Natural killer cell (primary cell): ENCODE results near the gene EPG5. TPM values are rescaled to one million over a fixed set of nuclear protein-coding genes. Genes with fewer than 3 reads are reported as not detected.
"Not testable (repeated sequence)": the region's sequence is repeated elsewhere in the genome, so short reads cannot be mapped to it uniquely, and the experiment has no call there.

Source experiments
- ATAC-seq, 3 donors: fragments of 150-1000 bp in 2 of 3; fragments of 200-7000 bp in 1 of 3; cut with Tn5 transposase; 1 replicate in 1 of 3; 2 replicates in 2 of 3; pipeline ENCODE4 v1.10.0; 2021; ENCODE audit warnings: mild to moderate bottlenecking in 2 of 3, moderate library complexity in 2 of 3
- DNase-seq, 2 donors: peaks; one replicate each; pipeline versions ENCODE4 v3.0.0 to v3.0.0-alpha.2; 2013 to 2021; ENCODE audit warnings: mixed read lengths in 1 of 2
- H3K27ac ChIP-seq: one replicate; pipeline ENCODE4 v1.5.1; 2013; ENCODE audit warnings: mild to moderate bottlenecking, low read length
- H3K27me3 ChIP-seq: one replicate; pipeline ENCODE4 v1.6.1; 2013; ENCODE audit warnings: low read length; ENCODE audit not compliant: control insufficient read depth, insufficient read depth
- H3K36me3 ChIP-seq: one replicate; pipeline ENCODE4 v1.6.1; 2013; ENCODE audit warnings: low read length; ENCODE audit not compliant: control insufficient read depth, insufficient read depth
- H3K4me1 ChIP-seq: one replicate; pipeline ENCODE4 v1.6.1; 2013; ENCODE audit warnings: low read length; ENCODE audit not compliant: control insufficient read depth, insufficient read depth
- H3K4me3 ChIP-seq: one replicate; pipeline ENCODE4 v1.5.1; 2013; ENCODE audit warnings: low read length
- H3K9me3 ChIP-seq: one replicate; pipeline ENCODE4 v1.6.1; 2013; ENCODE audit warnings: low read length; ENCODE audit not compliant: control insufficient read depth, insufficient read depth
- H3K27ac Mint-ChIP-seq, 2 donors: one replicate each; pipeline ENCODE4 v1.8.0; 2022; ENCODE audit warnings: mild to moderate bottlenecking in 2 of 2, mixed read lengths in 2 of 2, moderate library complexity in 1 of 2
- H3K27me3 Mint-ChIP-seq, 2 donors: one replicate each; pipeline ENCODE4 v1.8.0; 2022; ENCODE audit warnings: low read depth in 2 of 2, mixed read lengths in 2 of 2
- H3K36me3 Mint-ChIP-seq: one replicate; pipeline ENCODE4 v1.8.0; 2022; ENCODE audit warnings: mixed read lengths
- H3K4me1 Mint-ChIP-seq, 2 donors: one replicate each; pipeline ENCODE4 v1.8.0; 2022; ENCODE audit warnings: mixed read lengths in 2 of 2
- H3K4me3 Mint-ChIP-seq: one replicate; pipeline ENCODE4 v1.8.0; 2022; ENCODE audit warnings: mild to moderate bottlenecking, moderate library complexity, mixed read lengths
- H3K9me3 Mint-ChIP-seq, 2 donors: one replicate each; pipeline ENCODE4 v1.8.0; 2022; ENCODE audit warnings: mixed read lengths in 2 of 2
- WGBS: methylation state at CpG from one replicate; pipeline ENCODE4 v1.1.7; 2013; ENCODE audit warnings: missing lambda C conversion rate; ENCODE audit not compliant: insufficient coverage; 5-methylcytosine and 5-hydroxymethylcytosine counted together
- intact Hi-C: fragments of 100-400 bp; cut with micrococcal nuclease; formaldehyde crosslinking; loops from one replicate; pipeline ENCODE4 v1.14.2; 2022
- total RNA-seq, 4 donors: library from RNA; stranded (reverse); fragments of 120-200 nt in 1 of 4; gene quantifications; one replicate each; pipeline versions ENCODE4 v1.2.3 to v1.2.4, GENCODE V29; 2013 to 2022
- TF ChIP-seq, protein P1 (sequence below): fragments of 200-600 bp; IDR thresholded peaks from one replicate; pipeline ENCODE4 v1.8.0; 2022; ENCODE audit warnings: antibody characterized with exemption

The EPG5 gene
- total RNA-seq, 3 donors from 2014 or later (not counting 1 experiment from before 2014, with no cell fraction given), result 81.3 to 133 (median 99.6) TPM

DNA sequence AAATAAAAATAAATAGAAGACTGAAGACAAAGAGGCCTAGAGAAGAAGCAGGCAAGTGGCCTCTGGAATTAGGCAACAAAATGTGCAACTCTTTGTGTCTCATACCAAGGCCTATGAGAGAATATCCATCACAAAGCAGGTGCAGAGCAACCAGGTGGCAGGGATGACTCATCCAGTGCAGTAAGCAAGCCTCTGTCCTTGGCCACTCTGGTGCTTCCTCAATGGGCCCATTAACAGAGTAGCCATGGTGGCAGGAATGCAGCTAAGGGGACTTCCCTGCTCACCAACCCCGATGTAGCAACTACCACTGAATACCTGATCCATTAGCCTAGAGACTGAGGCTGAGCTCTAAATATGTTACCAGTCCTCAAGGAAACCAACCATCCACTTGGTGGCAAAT, 11.0 kb upstream of the EPG5 start:
- intact Hi-C loops, result no loop called here
- Mint-ChIP-seq H3K36me3 (no peaks in the 10 kb centered on the region), H3K27me3 (no peaks in the 10 kb centered on the region), H3K27ac (no peak overlapping the region), H3K4me1 (peaks cover 0 to 7% of the 10 kb centered on the region in 2 donors), H3K9me3 (no peaks in the 10 kb centered on the region), H3K4me3 (no peak overlapping the region)
- H3K27ac ChIP-seq, result no peak overlapping the region
- DNase-seq (no peak), ATAC-seq (no peak)
- 95% methylated on average over 1 of the region's 1 CpG for WGBS
- no peak overlapping the region for H3K4me3 ChIP-seq
- TF ChIP-seq, protein P1, sequence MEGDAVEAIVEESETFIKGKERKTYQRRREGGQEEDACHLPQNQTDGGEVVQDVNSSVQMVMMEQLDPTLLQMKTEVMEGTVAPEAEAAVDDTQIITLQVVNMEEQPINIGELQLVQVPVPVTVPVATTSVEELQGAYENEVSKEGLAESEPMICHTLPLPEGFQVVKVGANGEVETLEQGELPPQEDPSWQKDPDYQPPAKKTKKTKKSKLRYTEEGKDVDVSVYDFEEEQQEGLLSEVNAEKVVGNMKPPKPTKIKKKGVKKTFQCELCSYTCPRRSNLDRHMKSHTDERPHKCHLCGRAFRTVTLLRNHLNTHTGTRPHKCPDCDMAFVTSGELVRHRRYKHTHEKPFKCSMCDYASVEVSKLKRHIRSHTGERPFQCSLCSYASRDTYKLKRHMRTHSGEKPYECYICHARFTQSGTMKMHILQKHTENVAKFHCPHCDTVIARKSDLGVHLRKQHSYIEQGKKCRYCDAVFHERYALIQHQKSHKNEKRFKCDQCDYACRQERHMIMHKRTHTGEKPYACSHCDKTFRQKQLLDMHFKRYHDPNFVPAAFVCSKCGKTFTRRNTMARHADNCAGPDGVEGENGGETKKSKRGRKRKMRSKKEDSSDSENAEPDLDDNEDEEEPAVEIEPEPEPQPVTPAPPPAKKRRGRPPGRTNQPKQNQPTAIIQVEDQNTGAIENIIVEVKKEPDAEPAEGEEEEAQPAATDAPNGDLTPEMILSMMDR, result no peak
- no peaks in the 10 kb centered on the region for H3K27me3 ChIP-seq
- H3K4me1 ChIP-seq, result no peaks in the 10 kb centered on the region
- no peaks in the 10 kb centered on the region for H3K36me3 ChIP-seq
- H3K9me3 ChIP-seq, result no peaks in the 10 kb centered on the region

DNA sequence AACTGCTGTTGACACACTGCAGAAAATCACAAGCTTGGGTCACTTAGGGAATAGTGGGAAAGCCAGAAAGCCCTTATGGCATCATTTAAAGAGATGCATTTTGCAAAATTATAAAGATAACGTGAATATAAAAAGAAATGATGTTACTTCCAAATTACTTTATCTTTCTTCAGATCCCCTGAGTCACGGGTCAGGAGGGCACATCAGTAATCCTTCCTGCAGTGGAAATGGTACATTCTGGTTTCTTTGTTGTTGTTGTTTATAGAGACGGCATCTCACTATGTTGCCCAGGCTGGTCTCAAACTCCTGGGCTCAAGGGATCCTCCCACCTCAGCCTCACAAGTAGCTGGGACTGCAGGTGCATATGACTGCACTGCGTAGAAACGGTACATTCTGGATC, 9.8 kb upstream of the EPG5 start:
- Histone ChIP-seq H3K36me3 (no peaks in the 10 kb centered on the region), H3K4me1 (no peaks in the 10 kb centered on the region), H3K27ac (no peak overlapping the region), H3K4me3 (no peak overlapping the region), H3K9me3 (no peaks in the 10 kb centered on the region), H3K27me3 (no peaks in the 10 kb centered on the region)
- peaks cover 0 to 7% of the 10 kb centered on the region in 2 donors for H3K4me1 Mint-ChIP-seq
- ATAC-seq, result no peak
- no peaks in the 10 kb centered on the region for H3K9me3 Mint-ChIP-seq
- intact Hi-C loops, result no loop called here
- no peak for DNase-seq
- TF ChIP-seq, protein P1, result no peak
- H3K4me3 Mint-ChIP-seq, result no peak overlapping the region
- 91% methylated on average over 5 of the region's 5 CpGs for WGBS
- no peak overlapping the region for H3K27ac Mint-ChIP-seq
- no peaks in the 10 kb centered on the region for H3K27me3 Mint-ChIP-seq
- H3K36me3 Mint-ChIP-seq, result no peaks in the 10 kb centered on the region

DNA sequence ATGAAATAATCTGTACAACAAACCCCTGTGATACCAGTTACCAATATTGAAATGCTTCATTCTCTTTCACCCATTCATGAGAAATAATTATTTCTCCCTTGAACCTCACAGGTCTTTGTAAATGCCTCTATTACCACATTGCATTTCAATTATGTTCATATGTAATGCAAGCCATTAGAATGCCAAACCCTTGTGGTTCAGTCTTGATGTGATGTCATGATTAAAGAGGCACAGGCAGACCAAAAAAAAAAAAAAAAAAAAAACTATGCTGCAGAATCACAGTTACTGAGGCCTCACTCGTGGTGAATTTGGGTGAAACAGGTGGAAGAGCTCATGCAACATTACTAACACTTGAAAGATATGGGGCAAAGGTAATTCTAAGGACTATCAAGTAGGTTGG, 9.4 kb upstream of the EPG5 start:
- Mint-ChIP-seq H3K27ac (no peak overlapping the region), H3K36me3 (no peaks in the 10 kb centered on the region), H3K4me1 (peaks cover 0 to 7% of the 10 kb centered on the region in 2 donors), H3K4me3 (no peak overlapping the region), H3K9me3 (no peaks in the 10 kb centered on the region), H3K27me3 (no peaks in the 10 kb centered on the region)
- WGBS, result 20% methylated on average over 1 of the region's 1 CpG
- no peak overlapping the region for H3K27ac ChIP-seq
- intact Hi-C loops, result no loop called here
- H3K27me3 ChIP-seq, result no peaks in the 10 kb centered on the region
- TF ChIP-seq, protein P1, result no peak
- DNase-seq (no peak), ATAC-seq (no peak)
- H3K4me3 ChIP-seq, result no peak overlapping the region
- H3K36me3 ChIP-seq, result no peaks in the 10 kb centered on the region
- H3K9me3 ChIP-seq, result no peaks in the 10 kb centered on the region
- no peaks in the 10 kb centered on the region for H3K4me1 ChIP-seq

DNA sequence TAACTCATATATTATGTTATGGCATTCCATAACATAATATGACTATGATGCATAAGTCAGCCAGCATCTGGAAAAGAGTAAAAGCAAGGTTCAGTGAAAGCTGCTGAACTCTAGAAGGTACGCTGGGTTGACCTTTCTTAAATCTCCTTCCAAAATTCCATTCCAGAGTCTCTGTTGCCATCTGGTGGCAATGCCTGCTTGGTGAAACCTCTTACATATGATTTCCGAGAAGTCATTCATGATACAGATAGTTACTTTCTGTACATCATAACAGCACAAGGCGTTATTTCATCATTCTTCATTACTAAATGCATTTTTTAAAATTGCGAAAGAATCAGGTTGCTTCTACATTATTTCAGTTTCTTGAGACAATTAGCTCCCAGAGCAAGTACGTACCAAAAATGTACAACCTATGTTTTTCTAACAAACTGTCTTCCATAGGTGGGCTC, 7.0 kb upstream of the EPG5 start:
- Histone ChIP-seq H3K4me3 (no peak overlapping the region), H3K9me3 (no peaks in the 10 kb centered on the region), H3K27me3 (no peaks in the 10 kb centered on the region), H3K36me3 (no peaks in the 10 kb centered on the region), H3K4me1 (no peaks in the 10 kb centered on the region), H3K27ac (no peak overlapping the region)
- ATAC-seq (peak; percentile 90 to 97 (median 96)), DNase-seq (peak; percentile 57 to 82)
- Mint-ChIP-seq H3K9me3 (no peaks in the 10 kb centered on the region), H3K27ac (no peak overlapping the region), H3K36me3 (no peaks in the 10 kb centered on the region), H3K4me1 (peaks cover 0 to 7% of the 10 kb centered on the region in 2 donors), H3K27me3 (no peaks in the 10 kb centered on the region), H3K4me3 (no peak overlapping the region)
- intact Hi-C loops, result loop anchor here (1.0 to 2.0 kb wide), 6 partner anchors 35 to 353 kb away; no protein-coding TSS in a partner anchor
- TF ChIP-seq, protein P1, result peak; percentile 83
- WGBS, result 18% methylated on average over 5 of the region's 5 CpGs

DNA sequence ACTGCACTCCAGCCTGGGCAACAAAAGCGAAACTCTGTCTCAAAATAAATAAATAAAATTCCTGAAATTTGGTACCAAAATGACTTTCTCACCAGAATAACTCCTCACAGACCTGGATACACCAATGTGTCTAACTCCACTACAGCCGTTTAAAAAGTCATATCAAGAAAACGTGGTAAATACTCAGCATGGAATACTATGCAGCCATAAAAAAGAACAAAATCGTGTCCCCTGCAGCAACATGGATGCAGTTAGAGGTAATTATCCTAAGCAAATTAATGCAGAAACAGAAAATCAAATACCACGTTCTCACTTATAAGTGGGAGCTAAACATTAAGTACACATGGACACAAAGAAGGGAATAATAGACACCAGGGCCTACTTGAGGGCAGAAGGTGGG, 2.2 kb downstream of the EPG5 start:
- not testable (repeated sequence) for H3K9me3 ChIP-seq, H3K9me3 Mint-ChIP-seq, H3K27me3 ChIP-seq, H3K27ac ChIP-seq, H3K36me3 Mint-ChIP-seq, DNase-seq, H3K27me3 Mint-ChIP-seq, H3K36me3 ChIP-seq, H3K4me3 ChIP-seq, ATAC-seq
- intact Hi-C loops, result loop anchor here (5.0 kb wide), 2 partner anchors 43 to 278 kb away; no protein-coding TSS in a partner anchor
- Mint-ChIP-seq H3K4me1 (peaks cover 65 to 66% of the 10 kb centered on the region in 2 donors), H3K27ac (peak overlapping the region; percentile 56 to 97), H3K4me3 (peak overlapping the region; percentile 63)
- 90% methylated on average over 4 of the region's 5 CpGs for WGBS
- H3K4me1 ChIP-seq, result peaks cover 19% of the 10 kb centered on the region
